DMS 273 (cell line): ENCODE measurements around the gene RPTOR.
A peak's percentile ranks its signal among the peaks of the same experiment; 100 is the strongest.

Source experiments
- DNase-seq: peaks from one replicate; lab custom pipeline; 2025; ENCODE audit not compliant: unreplicated experiment; lab: John Stamatoyannopoulos, UW

RPTOR gene

GRCh38 chr17:80998118-80998747 is 453.6 kb downstream of the RPTOR start:
- no peak for DNase-seq

- DNase-seq = no peak
These were observed 454.3 kb downstream of the RPTOR start for GRCh38 chr17:80998748-80999535.

GRCh38 chr17:80999536-81000333 is 455.1 kb downstream of the RPTOR start:
- no peak for DNase-seq

- DNase-seq = no peak
These were observed 455.6 kb downstream of the RPTOR start for GRCh38 chr17:81000334-81000630.

GRCh38 chr17:81000631-81001357 is 456.2 kb downstream of the RPTOR start:
- DNase-seq = no peak

- DNase-seq = no peak
These were observed 457.4 kb downstream of the RPTOR start for GRCh38 chr17:81002013-81002384.

- DNase-seq = peak; percentile 80
These were observed 458.0 kb downstream of the RPTOR start for GRCh38 chr17:81002409-81003361.

GRCh38 chr17:81003711-81004475 is 459.3 kb downstream of the RPTOR start:
- DNase-seq = peak; percentile 44

GRCh38 chr17:81006891-81007290 is 462.3 kb downstream of the RPTOR start:
- no peak for DNase-seq

GRCh38 chr17:81008140-81008539 is 463.5 kb downstream of the RPTOR start:
- no peak for DNase-seq

- no peak for DNase-seq
These were observed 464.5 kb downstream of the RPTOR start for GRCh38 chr17:81009136-81009535.

- DNase-seq = no peak
These were observed 466.3 kb downstream of the RPTOR start for GRCh38 chr17:81010935-81011334.

- DNase-seq = no peak
These were observed 467.3 kb downstream of the RPTOR start for GRCh38 chr17:81011951-81012350.

- no peak for DNase-seq
These were observed 468.2 kb downstream of the RPTOR start for GRCh38 chr17:81012574-81013447.

GRCh38 chr17:81013642-81014041 is 469.0 kb downstream of the RPTOR start:
- DNase-seq = no peak

GRCh38 chr17:81015136-81015535 is 470.5 kb downstream of the RPTOR start:
- DNase-seq = no peak
